ENCODE results near the gene C4orf50. TPM values are rescaled to one million over a fixed set of nuclear protein-coding genes. Genes with fewer than 3 reads are reported as not detected.

The C4orf50 gene
- total RNA-seq, 1 donor from 2014 or later, result 0.05 TPM

DNA sequence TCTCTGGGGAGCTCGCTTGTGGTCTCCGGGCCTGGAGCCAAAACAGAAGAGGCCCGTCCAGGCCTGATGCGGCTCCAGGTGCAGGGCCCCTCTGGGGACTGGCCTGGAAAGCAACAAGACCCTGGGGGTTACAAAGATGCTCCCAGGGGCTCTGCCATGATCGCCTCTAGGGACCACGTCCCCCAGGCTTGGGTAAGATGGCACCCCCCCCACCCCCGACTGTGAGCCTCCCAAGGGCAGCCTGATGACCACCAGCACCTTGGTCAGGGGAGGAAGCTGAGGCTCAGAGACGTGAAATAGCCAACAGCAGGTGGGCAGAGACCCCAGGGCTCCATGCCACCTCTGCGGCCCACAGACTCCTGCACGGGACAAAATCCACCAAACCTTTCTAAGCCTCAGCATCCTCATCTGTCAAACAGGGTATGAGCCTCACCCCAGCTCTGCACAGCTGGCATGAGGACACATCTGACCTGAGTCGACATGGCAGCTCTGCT, 25.4 kb downstream of the C4orf50 start:
- no peak for DNase-seq (ENCODE audit: low spot score)

DNA sequence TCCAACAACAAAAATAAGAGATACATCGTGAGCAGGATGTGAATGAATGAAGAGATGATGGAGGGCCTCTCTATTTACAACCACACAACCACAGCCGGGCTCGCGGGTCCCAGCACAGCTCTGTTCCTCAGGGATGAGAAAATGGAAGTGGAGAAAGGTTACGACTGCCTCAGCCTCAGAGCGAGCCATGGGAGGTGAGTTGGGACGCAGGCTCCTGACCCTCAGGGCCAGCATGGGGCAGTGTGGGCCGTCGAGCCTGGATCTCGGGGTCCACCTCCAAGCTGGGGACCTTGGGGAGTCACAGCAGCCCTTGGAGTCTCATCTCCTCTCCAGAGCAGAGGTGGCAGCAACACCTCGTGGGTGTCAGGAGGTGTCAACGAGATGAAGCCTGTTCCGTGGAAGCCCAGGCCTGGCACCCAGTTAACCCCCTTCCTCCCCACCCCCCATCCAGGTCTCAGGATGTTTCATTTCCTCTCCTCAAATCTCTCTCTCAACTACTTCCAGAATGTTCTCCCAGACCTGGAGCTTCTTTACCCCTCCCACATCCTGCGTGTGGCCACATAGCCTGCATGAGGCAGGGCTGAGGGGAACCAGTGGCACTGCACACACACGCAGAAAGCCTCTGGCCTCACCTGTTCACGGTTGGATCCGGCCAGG, 25.9 kb downstream of the C4orf50 start:
- DNase-seq (ENCODE audit: low spot score), result no peak

DNA sequence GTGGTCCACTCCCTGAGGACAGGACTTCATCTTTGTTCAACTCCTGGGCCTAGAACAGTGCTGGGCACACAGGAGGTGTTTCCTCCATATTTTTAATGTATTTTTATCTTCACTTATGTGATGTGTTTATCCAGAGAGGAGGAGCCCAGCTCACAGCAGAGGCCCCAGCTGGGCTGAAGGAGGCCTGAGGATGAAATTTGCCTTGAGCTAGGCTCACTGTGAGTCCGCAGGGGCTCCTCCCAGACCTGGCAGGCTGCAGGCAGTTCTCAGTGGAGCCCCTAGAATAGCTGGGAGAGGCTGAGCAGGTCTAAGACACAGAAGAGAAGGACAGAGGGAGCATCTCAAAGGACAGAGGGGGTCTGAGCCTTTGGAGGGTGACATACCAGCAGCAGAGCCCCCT, 26.8 kb downstream of the C4orf50 start:
- DNase-seq (ENCODE audit: low spot score), result no peak

DNA sequence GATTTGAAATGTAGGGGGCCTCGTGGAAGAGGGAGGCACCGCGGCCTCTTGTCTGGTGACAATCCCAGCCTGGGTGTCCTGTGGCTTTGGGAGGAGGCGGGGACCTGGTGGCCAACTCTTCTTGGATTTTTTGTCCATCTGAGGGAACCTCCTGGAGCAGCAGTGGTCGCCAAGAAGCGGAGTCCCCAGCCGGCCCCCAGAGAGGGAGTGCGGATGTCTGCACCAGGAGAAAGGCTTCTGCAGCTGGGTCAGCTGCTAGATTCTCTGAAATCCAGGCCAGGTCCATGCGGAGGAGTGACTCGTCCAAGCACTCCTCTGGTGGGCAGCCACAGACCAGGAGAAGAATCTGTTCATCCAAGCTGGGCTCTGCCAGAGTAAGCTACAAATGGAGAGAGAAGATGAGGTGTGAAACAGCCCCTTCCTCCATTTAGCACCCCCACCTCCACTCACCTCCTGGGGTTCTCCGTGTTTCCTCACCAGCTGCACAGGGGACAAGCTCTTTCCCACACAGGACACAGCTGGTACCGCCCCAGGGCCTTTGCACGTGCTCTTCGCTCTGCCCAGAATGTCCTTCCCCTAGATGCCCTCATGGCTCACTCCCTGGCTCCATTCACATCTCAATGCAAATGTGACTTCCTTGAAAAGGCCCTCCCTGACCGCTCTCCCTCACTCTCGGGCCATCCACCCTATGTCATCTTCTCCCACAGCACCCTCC, 27.6 kb downstream of the C4orf50 start:
- no peak for DNase-seq (ENCODE audit: low spot score)

DNA sequence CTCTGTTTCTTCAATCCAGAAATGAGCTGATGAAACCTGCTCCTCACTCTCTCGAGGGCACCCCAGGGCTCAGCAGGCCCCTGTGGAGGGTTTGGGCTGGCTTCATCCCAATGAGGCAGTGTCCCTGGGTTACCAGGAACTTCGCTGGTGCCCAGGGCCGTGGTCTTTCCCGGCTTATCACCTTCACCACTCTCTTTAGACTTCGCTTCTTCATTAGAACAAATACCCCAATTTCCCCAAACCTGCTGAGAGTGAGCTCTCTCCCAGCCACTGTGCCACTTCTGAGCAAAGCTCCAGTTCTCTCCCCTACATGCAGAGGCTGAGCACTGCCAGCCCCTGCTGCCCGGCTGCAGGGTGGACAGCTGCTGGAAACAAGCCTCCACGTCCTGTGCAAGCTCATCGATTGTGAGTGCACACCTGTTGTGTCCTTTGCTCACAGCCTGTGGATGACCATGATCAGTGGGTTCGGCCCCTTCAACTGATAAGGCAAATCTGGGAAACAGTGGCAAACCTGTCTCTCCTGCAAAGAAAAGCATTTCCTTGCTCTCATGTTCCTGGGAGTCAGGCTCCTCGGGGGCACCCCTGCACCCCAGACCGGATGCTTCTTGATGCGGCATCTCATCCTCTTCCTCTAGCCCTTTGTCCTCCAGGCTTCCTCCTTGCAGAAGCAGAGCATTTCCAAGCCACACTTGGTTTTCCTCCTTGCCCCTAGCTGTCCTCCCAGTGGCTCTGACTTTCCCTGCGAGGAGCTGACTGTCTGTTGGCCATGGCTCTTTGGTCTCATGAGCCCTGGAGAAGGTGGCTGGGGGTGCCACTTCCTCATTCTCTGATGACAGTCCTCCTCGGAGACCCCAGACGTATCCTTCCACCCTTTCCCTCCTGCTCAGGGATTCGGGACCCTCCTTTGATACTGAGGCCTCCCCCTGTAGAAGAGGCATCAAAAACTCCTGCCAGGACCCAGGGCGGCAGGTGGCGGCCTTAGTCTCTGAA, 28.7 kb downstream of the C4orf50 start:
- no peak for DNase-seq (ENCODE audit: low spot score)

DNA sequence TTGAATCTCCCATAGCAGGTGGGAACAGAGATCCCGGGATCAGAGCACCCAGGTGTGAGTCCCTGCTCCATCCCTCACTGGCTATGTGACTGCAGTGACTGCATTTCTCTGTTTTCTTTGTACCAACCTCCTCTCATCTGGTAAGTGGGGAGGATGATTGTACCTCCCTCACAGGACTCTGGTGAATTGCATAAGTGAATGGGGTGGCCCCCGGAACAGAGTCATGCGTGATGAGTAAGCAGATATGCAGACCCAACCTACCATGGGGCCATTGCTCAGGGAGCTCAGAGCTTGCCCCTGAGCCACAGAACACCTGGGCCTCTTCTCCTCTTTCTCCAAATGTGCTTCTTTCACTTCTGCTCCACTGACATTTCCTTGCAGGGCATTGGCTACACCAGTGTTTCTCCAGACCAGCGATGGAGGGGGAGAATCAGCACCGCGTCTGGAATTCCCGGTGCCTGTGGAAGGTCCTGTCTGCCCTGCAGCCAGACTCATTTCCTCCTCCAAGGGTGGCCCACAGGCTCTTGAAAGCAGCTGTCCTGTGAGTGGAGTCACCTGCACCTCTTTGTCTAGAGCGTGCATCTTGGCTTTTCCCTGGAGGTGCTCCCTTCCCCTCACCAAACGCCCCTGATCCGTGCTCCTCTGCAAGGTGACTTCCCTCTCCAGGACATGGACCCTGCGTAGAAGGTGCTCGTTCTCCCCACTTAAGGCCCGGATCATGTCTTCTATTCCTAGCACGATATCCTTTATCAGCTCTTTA, 30.0 kb downstream of the C4orf50 start:
- no peak for DNase-seq (ENCODE audit: low spot score)

DNA sequence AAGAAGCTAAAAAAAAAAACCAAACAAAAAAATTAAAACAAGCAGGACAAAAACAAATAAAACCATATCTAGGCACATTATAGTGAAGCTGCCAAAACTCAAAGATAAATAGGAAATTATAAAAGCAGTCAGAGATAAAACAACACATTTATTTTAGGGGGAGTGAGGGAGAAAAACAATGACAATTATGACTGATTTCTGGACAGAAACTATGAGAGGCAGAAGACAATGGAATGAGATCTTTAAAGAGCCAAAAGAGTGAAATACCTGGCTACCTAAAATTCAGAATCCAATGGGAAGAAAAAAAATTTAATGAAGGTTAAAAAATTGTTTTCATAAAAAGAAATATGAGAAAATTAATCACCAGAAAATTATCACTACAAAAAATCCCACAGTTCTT, 33.4 kb downstream of the C4orf50 start:
- DNase-seq (ENCODE audit: low spot score), result no peak

DNA sequence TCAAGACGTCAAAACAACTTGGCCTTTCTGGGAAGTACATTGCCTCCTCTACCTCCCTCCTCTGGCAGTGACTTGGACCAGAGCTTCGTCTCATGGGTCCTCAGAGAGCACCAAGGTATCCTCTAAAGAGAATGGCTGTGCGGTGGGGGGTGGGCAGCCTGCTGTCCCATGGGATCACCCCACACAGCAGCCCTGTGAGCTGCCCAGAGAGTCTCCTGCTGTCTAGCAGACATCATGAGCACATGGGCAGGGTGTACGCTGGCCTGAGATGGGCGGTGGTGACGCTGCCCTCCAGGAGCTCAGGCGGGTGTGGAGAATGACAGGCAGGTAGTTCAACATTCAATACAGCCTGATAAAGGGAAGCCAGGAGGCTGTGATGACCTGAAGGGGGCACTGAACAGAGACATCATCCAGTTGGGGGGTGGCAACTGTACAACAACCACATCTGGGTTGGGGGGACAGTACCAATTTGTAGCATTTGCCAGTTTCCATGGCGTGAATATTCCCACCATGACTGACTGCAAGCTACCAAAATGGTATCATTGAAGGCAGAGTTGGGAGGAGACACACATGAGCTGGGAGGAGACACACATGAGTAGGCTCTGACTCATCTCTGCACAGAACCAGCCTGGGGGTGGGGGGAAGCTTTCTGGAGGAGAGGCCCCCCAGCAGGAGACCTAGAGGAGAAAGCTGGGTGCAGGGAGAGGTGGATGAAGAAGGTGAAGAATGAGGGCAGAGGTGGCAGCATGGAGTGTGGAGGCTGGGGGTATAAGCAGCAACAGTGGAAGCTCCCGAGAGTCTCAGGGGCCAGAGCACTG, 35.9 kb downstream of the C4orf50 start:
- DNase-seq (ENCODE audit: low spot score), result no peak

DNA sequence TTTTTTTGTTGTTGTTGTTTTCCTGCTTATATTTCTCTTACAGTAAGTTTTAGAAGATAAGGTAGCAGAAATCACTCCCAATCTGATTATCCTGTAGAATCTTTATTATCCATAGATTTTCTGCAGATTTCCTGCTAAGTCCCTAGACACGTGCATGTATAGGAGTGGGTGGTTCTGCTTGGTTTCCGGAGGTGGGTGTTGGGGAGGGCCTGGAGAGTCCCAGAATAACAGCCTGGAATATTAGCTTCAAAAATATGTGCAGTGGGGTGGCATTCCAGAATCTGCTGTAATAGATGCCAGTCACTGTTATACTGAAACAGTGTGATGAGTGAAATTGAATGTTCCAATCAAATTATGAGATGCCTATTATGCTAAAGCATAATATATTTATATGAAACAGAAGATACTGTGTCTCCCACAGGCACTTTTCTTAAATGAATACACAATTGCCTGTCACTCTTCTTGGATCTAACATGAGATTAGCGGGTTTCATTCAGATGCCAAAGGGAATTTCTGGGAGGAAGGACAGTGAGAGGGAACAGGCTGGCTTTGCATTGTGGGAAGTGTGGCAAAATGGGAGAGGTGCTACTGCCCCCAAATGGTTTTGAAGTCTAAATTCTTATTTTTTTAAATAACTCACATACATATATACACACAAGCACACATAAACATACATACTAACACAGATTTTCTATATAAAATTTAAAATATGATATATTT, 37.6 kb downstream of the C4orf50 start:
- no peak for DNase-seq (ENCODE audit: low spot score)

DNA sequence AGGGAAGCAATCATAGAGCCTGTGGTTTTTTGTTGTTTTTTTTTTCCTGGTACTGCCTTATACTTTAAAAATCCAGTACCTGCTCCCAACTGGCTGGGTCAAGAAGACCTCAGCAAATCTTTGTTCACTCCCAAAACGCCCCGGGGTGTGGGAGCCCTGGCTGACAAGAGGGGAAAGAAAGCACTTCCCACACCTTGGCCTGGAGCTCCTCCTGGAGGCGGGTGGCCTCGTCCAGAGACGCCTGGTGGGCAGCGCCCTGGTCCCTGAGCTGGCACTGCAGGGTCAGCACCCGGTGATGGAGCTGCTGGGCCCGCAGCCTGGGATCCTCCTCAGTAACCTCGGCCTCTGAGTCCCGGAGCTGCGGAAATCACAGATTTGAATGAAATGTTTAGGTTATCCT, 38.2 kb downstream of the C4orf50 start:
- no peak for DNase-seq (ENCODE audit: low spot score)

DNA sequence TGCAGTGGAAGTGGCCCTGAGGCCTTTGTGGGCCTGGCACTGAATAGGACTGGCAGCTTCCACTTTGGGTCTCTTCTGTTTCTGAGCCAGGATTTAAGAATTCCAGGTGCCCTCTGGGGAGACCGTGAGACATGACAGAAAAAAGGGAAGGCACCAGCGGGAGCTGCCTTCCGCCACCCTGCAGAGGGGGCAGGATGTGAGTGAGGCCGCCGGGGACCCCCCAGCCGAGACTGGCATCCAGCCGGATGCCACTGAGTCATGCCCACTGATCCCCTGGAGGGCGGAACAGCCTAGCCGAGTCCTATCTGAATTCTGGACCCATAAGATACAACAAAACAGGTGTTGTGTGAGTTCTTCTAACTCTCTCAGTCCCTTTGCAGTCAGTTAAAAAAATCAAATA, 41.3 kb downstream of the C4orf50 start:
- DNase-seq (ENCODE audit: low spot score), result no peak

DNA sequence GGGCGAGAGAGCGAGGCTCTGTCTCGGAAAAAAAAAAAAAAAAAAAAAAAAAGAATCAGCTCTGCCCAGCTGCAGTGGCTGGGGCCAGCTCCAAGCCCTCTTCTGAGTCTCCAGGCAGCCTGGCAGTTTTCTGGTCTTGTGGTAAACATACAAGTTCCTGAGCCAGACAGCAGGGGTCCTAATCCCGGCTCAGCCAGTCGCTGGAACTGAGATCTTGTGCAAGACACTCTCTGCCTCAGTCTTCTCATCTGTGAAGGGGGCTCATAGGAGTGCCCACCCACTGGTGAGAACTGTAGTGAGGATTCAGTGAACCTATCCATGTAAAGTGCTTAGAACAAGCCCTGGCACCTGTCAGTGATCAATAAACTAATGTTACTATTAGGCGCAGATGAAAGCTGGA, 41.8 kb downstream of the C4orf50 start:
- no peak for DNase-seq (ENCODE audit: low spot score)

DNA sequence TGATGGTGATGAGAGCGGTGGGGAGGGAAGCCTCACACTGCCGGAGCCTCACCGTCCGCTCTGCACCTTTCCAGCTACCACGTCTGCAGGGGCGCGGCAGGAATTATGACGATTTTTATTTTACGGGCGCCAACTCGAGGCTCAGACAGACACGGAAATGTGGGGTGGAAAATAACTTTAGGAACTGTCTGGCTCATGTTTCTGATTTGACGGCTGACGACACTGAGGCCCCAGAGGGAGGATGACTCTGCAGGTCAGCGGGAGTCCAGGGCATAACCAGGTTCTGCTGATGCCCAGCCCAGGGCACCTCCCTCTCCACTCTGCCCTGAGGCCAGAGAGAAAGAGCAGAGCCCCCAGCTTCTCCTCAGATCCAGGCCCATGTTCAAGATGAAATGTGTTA, 43.9 kb downstream of the C4orf50 start:
- no peak for DNase-seq (ENCODE audit: low spot score)

DNA sequence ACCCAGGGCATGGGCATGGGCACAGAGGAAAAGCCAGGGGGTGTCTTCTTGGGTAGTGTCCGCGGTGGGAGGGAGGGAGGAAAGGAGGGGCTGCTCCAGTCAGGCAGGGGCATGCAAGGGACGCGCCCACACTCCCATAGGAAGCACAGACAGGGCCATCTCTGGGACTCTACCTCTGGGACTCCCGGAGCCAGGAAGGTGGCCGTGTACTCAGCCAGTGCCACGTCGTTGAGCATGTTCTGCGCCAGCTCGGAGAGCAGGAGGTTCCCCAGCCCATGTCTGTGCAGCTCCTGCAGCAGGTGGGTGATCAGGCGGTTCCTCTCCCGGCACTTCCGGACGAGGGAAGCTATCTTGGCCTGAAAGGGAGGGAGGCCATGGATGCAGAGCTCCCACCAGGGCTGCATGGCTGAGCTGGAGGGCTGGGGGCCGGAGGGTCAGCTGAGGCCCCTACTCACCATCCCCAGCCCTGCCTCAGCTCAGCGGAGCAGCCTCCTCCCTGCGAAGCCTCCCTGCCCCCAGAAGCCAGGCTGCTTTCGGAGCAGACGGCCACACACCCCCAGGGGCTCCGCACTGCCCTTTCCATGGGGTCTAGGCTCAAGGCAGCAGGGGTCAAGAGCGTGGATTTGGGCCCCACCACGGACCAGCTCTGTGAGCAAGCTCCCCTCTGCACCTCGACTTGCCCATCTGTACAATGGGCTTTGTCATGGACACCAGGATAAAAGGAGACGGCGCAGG, 44.6 kb downstream of the C4orf50 start:
- no peak for DNase-seq (ENCODE audit: low spot score)

DNA sequence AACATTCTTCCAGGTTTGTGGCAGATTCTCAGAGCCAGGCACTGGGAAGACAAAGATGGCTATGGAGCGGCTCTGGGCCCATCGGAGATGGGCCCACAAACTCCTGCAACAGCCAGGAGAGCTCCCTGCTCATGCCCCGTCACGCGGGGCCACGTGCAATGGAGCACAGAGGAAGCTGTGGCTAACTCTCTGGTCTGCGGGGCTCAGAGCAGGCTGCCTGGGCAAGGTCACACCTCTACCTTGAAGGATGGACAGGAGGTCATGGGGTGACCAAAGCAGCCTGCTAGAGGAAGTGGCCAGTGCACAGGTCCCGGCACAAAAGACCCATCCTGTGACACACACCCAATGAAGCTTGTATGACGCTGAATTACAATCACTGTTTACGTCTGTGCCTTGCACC, 45.2 kb downstream of the C4orf50 start:
- DNase-seq (ENCODE audit: low spot score), result no peak

DNA sequence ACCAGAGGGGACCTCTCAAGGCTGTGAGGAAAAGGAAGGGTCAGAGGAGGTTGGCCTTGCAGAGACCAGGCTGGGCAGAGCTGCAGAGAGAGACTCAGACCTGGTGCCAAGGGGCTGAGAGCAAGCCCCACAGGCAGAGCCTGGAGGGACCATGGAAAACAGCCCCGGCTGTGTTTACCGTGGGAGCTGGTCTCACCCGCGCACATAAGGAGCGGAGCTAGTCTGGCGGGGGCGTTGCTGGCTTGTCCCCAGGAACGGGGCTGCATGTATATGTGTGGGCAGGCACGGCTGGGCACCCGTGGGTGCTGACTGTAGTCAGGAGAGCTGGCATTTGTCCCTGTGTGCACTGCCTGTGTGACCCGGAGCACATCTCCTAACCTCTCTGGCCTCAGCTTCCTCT, 45.7 kb downstream of the C4orf50 start:
- DNase-seq (ENCODE audit: low spot score), result no peak

DNA sequence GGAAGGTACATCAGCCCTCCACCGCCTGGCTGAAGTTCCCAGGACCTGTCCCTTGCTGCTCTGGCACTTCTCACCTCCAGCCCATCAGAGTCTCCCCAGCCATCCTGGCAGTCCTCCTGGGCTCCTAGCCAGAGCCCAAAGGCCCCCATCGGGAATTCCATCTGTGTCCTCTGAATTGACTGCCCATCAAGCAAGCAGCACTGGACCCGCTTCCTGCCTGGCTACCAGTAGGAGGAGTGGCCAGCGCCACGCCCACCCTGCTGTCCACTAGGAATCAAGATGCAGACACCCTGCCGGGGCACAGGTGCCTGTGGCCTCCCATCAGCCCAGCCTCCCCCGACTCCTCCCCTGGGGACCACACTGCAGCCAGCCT, 47.2 kb downstream of the C4orf50 start:
- no peak for DNase-seq (ENCODE audit: low spot score)

DNA sequence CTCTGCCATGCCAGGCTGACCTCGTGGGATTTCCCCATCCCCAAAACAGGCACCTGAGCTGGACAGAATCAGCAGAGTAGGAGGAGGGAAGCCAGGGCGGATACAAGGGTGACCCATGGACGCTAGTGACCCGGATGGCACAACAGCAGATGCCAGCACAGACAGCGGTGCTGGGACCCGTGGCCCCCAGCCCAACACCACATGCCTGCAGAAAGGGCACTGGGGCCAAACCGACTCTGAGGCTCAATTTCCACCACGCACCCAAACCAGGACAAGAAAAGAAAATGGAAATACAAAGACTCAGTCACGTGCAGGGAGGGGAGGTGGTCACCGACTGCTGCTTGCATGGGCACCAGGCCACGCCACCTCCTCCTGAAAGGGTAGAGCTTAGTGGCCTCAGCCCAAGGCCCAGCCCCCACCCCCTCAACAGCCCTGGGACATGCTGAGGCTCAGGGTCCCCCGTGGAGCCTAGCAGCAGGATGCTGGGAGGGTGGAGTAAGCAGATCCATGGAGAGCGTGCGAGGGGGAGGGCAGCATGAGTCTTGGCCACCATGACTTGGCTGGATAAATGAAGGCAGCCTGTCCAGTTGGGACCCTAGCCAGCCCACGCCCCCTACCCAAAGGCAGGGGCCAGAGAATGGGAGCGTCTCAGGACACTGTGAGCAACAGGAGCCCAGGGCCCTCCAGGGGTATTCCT, 47.7 kb downstream of the C4orf50 start:
- no peak for DNase-seq (ENCODE audit: low spot score)

DNA sequence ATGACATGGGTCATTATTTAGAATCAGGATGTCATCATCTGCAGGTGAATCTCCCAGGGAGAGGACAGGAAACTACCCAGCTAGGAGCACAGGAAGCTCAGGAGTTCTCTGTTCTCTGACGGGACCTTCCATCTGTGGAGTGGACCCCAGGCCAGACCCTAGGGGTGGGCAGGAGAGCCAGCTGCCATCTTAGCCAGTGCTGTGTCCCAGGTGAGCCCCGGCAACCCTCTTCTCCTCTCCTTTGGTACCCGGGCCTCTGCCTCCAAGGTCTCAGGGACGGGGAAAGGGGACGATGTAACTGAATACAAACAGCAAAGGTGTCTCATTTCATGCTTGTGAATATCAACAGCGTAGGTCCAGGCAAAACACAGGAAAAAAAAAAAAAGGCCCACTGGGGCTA, 48.5 kb downstream of the C4orf50 start:
- no peak for DNase-seq (ENCODE audit: low spot score)
